Caco-2 (cell line): ENCODE data around the gene DLEC1. TPM values are rescaled to one million over a fixed set of nuclear protein-coding genes. Genes with fewer than 3 reads are reported as not detected.

Experiments
- BruUV-seq: library from RNA; stranded (reverse); fragments of 400-500 nt; replicated peaks from 2 replicates; lab custom pipeline; 2021; lab: Mats Ljungman, UMichigan
- CTCF ChIA-PET: fragments of 300-600 bp; sonication (Branson Sonifier 250); formaldehyde crosslinking; loops from one replicate; lab custom pipeline; 2022; ENCODE audit warnings: antibody characterized with exemption; lab: Charles Lee
- POLR2A ChIA-PET: fragments of 300-600 bp; sonication (Branson Sonifier 250); formaldehyde crosslinking; loops from one replicate; lab custom pipeline; 2022; ENCODE audit warnings: antibody characterized with exemption; lab: Charles Lee
- DNase-seq, 2 experiments: peaks; one replicate each; pipeline versions ENCODE4 v3.0.0 to v3.0.0-alpha.2; 2020 to 2022
- H3K27me3 ChIP-seq: replicated peaks from 2 replicates; pipeline ENCODE4 v1.6.0; 2011; ENCODE audit warnings: low read length; ENCODE audit not compliant: control insufficient read depth, insufficient read depth
- H3K36me3 ChIP-seq: 2 replicates; pipeline ENCODE4 v1.5.1; 2011; ENCODE audit warnings: low read length; ENCODE audit not compliant: control insufficient read depth, insufficient read depth
- H3K4me1 ChIP-seq: fragments of 250-450 bp; sonication (Bioruptor Pico); 2 replicates; pipeline ENCODE4 v1.5.1; 2020; ENCODE audit warnings: mild to moderate bottlenecking
- H3K4me3 ChIP-seq: 2 replicates; pipeline ENCODE4 v1.5.1; 2011; ENCODE audit warnings: low read depth, mild to moderate bottlenecking, control low read depth, low read length
- H3K9me3 ChIP-seq: fragments of 250-450 bp; sonication (Bioruptor Pico); 2 replicates; pipeline ENCODE4 v1.5.1; 2020; ENCODE audit warnings: mild to moderate bottlenecking, moderate library complexity
- H3K27ac Mint-ChIP-seq: one replicate; pipeline ENCODE4 v1.8.0; 2022; ENCODE audit warnings: mixed read lengths; ENCODE audit not compliant: unreplicated experiment
- H3K27me3 Mint-ChIP-seq: one replicate; pipeline ENCODE4 v1.8.0; 2022; ENCODE audit warnings: mixed read lengths; ENCODE audit not compliant: insufficient read depth, unreplicated experiment
- H3K36me3 Mint-ChIP-seq: one replicate; pipeline ENCODE4 v1.8.0; 2022; ENCODE audit warnings: mild to moderate bottlenecking, mixed read lengths; ENCODE audit not compliant: insufficient read depth, unreplicated experiment
- H3K4me1 Mint-ChIP-seq: one replicate; pipeline ENCODE4 v1.8.0; 2022; ENCODE audit warnings: low read depth, mixed read lengths; ENCODE audit not compliant: unreplicated experiment
- H3K4me3 Mint-ChIP-seq: one replicate; pipeline ENCODE4 v1.8.0; 2022; ENCODE audit warnings: mild to moderate bottlenecking, moderate library complexity, mixed read lengths; ENCODE audit not compliant: unreplicated experiment
- H3K9me3 Mint-ChIP-seq: one replicate; pipeline ENCODE4 v1.8.0; 2022; ENCODE audit warnings: mixed read lengths; ENCODE audit not compliant: unreplicated experiment
- intact Hi-C: fragments of 100-400 bp; cut with micrococcal nuclease; formaldehyde crosslinking; loops from one replicate; pipeline ENCODE4 v1.10.0; 2022; ENCODE audit not compliant: unreplicated experiment
- total RNA-seq: library from RNA; stranded (reverse); gene quantifications from 2 replicates; pipeline ENCODE4 v1.2.3, GENCODE V29; 2022
- TF ChIP-seq, protein P1 (sequence below), 2 experiments: fragments of 200-600 bp in 1 of 2; IDR thresholded peaks; 1 replicate in 1 of 2; 2 replicates in 1 of 2; pipeline versions ENCODE4 v1.5.1 to v1.8.0; 2011 to 2022; ENCODE audit warnings: antibody characterized with exemption in 1 of 2, control low read depth in 1 of 2, inconsistent platforms in 1 of 2, low read depth in 1 of 2, low read length in 1 of 2, mild to moderate bottlenecking in 1 of 2, moderate library complexity in 1 of 2; ENCODE audit not compliant: insufficient read depth in 1 of 2, severe bottlenecking in 1 of 2, unreplicated experiment in 1 of 2

DLEC1 gene
- total RNA-seq, 1 experiment from 2014 or later, result 0.11 TPM

DNA sequence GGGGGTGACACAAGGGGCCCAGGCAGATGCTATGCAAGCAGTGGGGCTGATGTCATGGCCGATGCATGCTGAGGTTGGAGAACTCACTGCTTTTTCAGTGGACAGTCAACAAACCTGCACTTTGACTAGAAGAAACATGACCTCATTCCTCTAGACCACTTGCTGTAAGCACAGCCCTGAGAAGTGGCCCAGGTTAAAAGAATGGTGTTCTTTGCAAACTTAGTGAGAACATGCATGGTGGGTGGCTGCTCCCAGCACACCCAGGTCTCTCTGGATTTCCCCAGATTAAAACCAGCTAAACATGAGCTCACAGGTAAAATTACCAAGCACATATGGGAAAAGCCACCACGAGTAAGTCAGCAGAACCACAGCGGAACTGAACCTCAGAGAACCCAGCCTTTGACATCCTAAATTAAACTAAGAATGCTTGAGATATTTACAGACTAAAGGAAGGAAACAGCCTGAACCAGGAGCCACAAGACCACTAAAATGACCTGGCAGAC lies 15.5 kb downstream of the DLEC1 start:
- H3K9me3 ChIP-seq, result no peaks in the 10 kb centered on the region
- intact Hi-C loops, result no loop called here
- no peak overlapping the region for H3K4me3 Mint-ChIP-seq
- POLR2A ChIA-PET, result no interaction called here
- H3K27me3 Mint-ChIP-seq, result peaks cover 2% of the 10 kb centered on the region
- H3K4me1 ChIP-seq, result no peaks in the 10 kb centered on the region
- H3K36me3 ChIP-seq, result no peaks in the 10 kb centered on the region
- TF ChIP-seq, protein P1, sequence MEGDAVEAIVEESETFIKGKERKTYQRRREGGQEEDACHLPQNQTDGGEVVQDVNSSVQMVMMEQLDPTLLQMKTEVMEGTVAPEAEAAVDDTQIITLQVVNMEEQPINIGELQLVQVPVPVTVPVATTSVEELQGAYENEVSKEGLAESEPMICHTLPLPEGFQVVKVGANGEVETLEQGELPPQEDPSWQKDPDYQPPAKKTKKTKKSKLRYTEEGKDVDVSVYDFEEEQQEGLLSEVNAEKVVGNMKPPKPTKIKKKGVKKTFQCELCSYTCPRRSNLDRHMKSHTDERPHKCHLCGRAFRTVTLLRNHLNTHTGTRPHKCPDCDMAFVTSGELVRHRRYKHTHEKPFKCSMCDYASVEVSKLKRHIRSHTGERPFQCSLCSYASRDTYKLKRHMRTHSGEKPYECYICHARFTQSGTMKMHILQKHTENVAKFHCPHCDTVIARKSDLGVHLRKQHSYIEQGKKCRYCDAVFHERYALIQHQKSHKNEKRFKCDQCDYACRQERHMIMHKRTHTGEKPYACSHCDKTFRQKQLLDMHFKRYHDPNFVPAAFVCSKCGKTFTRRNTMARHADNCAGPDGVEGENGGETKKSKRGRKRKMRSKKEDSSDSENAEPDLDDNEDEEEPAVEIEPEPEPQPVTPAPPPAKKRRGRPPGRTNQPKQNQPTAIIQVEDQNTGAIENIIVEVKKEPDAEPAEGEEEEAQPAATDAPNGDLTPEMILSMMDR (IDR thresholded peaks at IDR 0.05; ENCODE audit: insufficient read depth in 1 of 2, low read depth in 1 of 2, low read length in 1 of 2, severe bottlenecking in 1 of 2, unreplicated experiment in 1 of 2), result no peak
- no peaks in the 10 kb centered on the region for H3K4me1 Mint-ChIP-seq
- no peak overlapping the region for H3K4me3 ChIP-seq
- no peak for DNase-seq
- BruUV-seq, result no TSS peak
- CTCF ChIA-PET, result no interaction called here
- no peaks in the 10 kb centered on the region for H3K27me3 ChIP-seq
- H3K36me3 Mint-ChIP-seq, result no peaks in the 10 kb centered on the region
- no peaks in the 10 kb centered on the region for H3K9me3 Mint-ChIP-seq
- no peak overlapping the region for H3K27ac Mint-ChIP-seq

DNA sequence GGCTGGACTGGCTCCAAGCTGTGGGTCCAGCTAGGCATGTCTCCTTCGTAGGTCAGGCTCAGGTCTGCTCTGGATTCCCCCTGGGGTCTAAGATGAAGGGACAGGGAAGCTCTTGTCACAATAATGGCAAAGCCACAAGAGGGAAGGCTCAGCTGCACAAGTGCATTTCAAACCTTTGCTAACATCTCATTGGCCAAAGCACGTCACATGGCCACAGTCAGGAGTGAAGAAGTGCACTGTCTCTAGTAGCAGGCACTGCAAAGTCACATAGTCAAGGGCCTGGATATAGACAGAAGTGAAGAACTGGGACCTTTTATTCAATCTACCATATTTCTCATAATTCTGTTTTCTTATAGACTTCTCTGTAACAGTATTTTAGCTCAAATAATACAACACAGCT lies 20.1 kb downstream of the DLEC1 start:
- no peak for DNase-seq
- ChIA-PET CTCF (no interaction called here), POLR2A (no interaction called here)
- Histone ChIP-seq H3K9me3 (no peaks in the 10 kb centered on the region), H3K27me3 (no peaks in the 10 kb centered on the region), H3K4me1 (no peaks in the 10 kb centered on the region), H3K36me3 (no peaks in the 10 kb centered on the region), H3K4me3 (no peak overlapping the region)
- Mint-ChIP-seq H3K36me3 (no peaks in the 10 kb centered on the region), H3K27me3 (no peaks in the 10 kb centered on the region), H3K4me1 (no peaks in the 10 kb centered on the region), H3K4me3 (no peak overlapping the region), H3K27ac (no peak overlapping the region), H3K9me3 (no peaks in the 10 kb centered on the region)
- BruUV-seq, result no TSS peak
- TF ChIP-seq, protein P1 (IDR thresholded peaks at IDR 0.05; ENCODE audit: insufficient read depth in 1 of 2, low read depth in 1 of 2, low read length in 1 of 2, severe bottlenecking in 1 of 2, unreplicated experiment in 1 of 2), result no peak
- intact Hi-C loops, result no loop called here

DNA sequence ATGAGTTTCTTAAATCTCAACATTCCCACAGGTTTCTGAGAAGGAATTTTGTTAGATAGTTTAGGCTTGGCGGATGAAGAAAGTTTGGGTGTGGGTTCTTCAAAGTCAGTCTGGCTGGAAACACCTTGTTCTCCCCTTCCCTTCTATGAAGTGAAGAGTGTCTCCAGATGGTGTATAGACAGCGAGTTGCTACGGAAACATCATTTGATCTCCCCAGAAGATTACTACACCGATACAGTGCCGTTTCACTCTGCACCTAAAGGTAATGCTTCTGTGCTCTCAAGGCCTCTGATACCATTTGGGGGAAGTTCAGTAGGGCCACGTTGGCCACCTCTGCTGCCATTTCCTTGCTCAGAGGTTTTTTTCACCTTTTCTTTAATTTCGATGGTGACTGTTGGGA lies 20.6 kb downstream of the DLEC1 start:
- Histone ChIP-seq H3K27me3 (no peaks in the 10 kb centered on the region), H3K4me3 (no peak overlapping the region), H3K4me1 (no peaks in the 10 kb centered on the region), H3K9me3 (no peaks in the 10 kb centered on the region), H3K36me3 (no peaks in the 10 kb centered on the region)
- Mint-ChIP-seq H3K4me3 (no peak overlapping the region), H3K9me3 (no peaks in the 10 kb centered on the region), H3K27ac (no peak overlapping the region), H3K4me1 (no peaks in the 10 kb centered on the region), H3K36me3 (no peaks in the 10 kb centered on the region), H3K27me3 (no peaks in the 10 kb centered on the region)
- TF ChIP-seq, protein P1 (IDR thresholded peaks at IDR 0.05; ENCODE audit: insufficient read depth in 1 of 2, low read depth in 1 of 2, low read length in 1 of 2, severe bottlenecking in 1 of 2, unreplicated experiment in 1 of 2), result no peak
- ChIA-PET CTCF (no interaction called here), POLR2A (no interaction called here)
- no TSS peak for BruUV-seq
- DNase-seq, result no peak
- intact Hi-C loops, result no loop called here
